Measurements from ENCODE around the gene GID8.

GID8 gene

GRCh38 chr20:62905536-62906117 is 32.3 kb upstream of the GID8 start:
- H3K36me3 ChIP-seq (ENCODE audit: control insufficient read depth, insufficient read depth, low read length): peaks cover 54% of the 10 kb centered on the region
- DNase-seq (ENCODE audit: extremely low read depth, insufficient read length): no peak
- H3K4me3 ChIP-seq (replicated peaks; ENCODE audit: low read depth, low read length): no peak overlapping the region
- H3K27me3 ChIP-seq (replicated peaks; ENCODE audit: control insufficient read depth, insufficient read depth, low read length): no peaks in the 10 kb centered on the region
- TF ChIP-seq, protein P1, sequence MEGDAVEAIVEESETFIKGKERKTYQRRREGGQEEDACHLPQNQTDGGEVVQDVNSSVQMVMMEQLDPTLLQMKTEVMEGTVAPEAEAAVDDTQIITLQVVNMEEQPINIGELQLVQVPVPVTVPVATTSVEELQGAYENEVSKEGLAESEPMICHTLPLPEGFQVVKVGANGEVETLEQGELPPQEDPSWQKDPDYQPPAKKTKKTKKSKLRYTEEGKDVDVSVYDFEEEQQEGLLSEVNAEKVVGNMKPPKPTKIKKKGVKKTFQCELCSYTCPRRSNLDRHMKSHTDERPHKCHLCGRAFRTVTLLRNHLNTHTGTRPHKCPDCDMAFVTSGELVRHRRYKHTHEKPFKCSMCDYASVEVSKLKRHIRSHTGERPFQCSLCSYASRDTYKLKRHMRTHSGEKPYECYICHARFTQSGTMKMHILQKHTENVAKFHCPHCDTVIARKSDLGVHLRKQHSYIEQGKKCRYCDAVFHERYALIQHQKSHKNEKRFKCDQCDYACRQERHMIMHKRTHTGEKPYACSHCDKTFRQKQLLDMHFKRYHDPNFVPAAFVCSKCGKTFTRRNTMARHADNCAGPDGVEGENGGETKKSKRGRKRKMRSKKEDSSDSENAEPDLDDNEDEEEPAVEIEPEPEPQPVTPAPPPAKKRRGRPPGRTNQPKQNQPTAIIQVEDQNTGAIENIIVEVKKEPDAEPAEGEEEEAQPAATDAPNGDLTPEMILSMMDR (IDR thresholded peaks at IDR 0.05; ENCODE audit: insufficient read depth, low read length, poor library complexity, severe bottlenecking): no peak

GRCh38 chr20:62906209-62906608 is 31.7 kb upstream of the GID8 start:
- TF ChIP-seq, protein P1 (IDR thresholded peaks at IDR 0.05; ENCODE audit: insufficient read depth, low read length, poor library complexity, severe bottlenecking): no peak
- H3K36me3 ChIP-seq (ENCODE audit: control insufficient read depth, insufficient read depth, low read length): peaks cover 58% of the 10 kb centered on the region
- DNase-seq (ENCODE audit: extremely low read depth, insufficient read length): no peak
- no peaks in the 10 kb centered on the region for H3K27me3 ChIP-seq (replicated peaks; ENCODE audit: control insufficient read depth, insufficient read depth, low read length)
- H3K4me3 ChIP-seq (replicated peaks; ENCODE audit: low read depth, low read length): no peak overlapping the region

DNA sequence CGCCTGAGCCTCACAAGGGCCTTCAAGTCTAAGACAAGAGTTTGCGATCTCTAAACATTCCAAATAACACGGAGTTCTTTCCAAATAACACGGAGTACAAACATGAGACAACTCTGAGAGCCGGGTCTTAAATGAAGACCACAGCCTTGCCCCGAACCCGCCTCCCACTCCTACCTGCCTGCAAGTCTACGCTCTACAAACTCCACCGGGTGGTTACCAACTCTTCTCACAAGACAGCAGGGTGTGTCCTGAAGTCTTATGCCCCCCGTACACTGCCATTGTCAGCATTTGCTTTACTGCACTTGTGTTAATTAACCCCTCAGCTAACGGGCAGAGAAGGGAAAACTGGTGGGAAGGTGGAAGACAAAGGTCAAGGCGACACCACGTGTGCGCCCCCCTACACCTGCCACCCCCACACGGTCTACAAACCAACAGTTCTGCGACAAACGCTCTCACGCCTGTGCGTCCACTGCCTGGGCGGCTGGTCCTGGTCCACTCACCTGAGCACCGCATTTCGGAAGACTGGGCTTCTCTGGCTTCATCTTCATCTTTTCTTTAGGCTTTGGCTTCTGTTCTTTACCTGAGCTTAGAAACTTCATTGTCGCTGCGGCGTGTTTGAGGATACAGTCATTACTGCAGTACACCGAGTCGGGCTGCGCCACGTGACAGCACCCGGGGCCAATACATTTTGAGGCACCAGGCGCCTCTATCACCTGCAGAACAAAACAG is 31.1 kb upstream of the GID8 start:
- TF ChIP-seq, protein P1 (IDR thresholded peaks at IDR 0.05; ENCODE audit: insufficient read depth, low read length, poor library complexity, severe bottlenecking): no peak
- no peak overlapping the region for H3K4me3 ChIP-seq (replicated peaks; ENCODE audit: low read depth, low read length)
- no peaks in the 10 kb centered on the region for H3K27me3 ChIP-seq (replicated peaks; ENCODE audit: control insufficient read depth, insufficient read depth, low read length)
- no peak for DNase-seq (ENCODE audit: extremely low read depth, insufficient read length)
- peaks cover 61% of the 10 kb centered on the region for H3K36me3 ChIP-seq (ENCODE audit: control insufficient read depth, insufficient read depth, low read length)

GRCh38 chr20:62907384-62908317 is 30.3 kb upstream of the GID8 start:
- peaks cover 62% of the 10 kb centered on the region for H3K36me3 ChIP-seq (ENCODE audit: control insufficient read depth, insufficient read depth, low read length)
- H3K4me3 ChIP-seq (replicated peaks; ENCODE audit: low read depth, low read length): no peak overlapping the region
- no peaks in the 10 kb centered on the region for H3K27me3 ChIP-seq (replicated peaks; ENCODE audit: control insufficient read depth, insufficient read depth, low read length)
- DNase-seq (ENCODE audit: extremely low read depth, insufficient read length): no peak
- TF ChIP-seq, protein P1 (IDR thresholded peaks at IDR 0.05; ENCODE audit: insufficient read depth, low read length, poor library complexity, severe bottlenecking): peak; percentile 60

DNA sequence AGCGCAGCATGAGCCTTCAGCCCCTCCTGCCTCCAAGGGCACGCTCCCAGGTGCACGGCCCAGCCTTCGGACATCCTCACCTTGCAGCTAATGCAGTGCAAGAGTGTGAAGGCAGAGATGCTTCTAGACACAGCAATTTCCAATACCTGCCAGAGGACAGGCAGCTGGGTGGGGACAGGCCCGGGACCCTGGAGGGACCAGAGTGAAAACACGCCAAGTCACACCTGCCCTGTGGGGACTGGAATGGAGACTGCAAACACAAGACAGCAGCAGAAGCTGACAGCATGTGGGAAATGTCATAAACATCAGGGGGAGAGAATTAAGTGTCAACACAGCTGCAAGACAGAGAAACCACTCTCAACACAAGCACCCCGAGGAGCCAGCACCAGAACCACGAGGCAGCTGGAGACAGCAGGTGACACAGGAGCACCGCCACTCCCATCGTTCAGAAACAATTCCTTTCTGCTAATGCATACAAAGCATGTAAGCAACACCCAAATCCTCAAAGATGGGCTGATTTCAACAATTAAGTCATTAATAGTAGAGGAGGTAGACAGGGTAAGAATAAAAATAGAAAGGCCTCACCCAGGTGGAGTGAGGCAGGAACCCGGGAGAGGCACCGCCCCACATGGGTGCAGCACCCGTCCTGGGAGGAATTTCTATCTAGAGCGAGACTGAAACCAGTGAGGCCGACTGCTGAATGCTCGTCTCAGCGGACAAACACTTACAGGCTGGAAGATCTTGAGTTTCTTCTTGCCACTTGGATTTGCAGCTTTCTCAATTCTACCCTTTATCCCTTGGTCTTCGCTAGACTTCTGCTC is 28.8 kb upstream of the GID8 start:
- H3K27me3 ChIP-seq (replicated peaks; ENCODE audit: control insufficient read depth, insufficient read depth, low read length): no peaks in the 10 kb centered on the region
- TF ChIP-seq, protein P1 (IDR thresholded peaks at IDR 0.05; ENCODE audit: insufficient read depth, low read length, poor library complexity, severe bottlenecking): no peak
- H3K4me3 ChIP-seq (replicated peaks; ENCODE audit: low read depth, low read length): no peak overlapping the region
- no peak for DNase-seq (ENCODE audit: extremely low read depth, insufficient read length)
- H3K36me3 ChIP-seq (ENCODE audit: control insufficient read depth, insufficient read depth, low read length): peaks cover 59% of the 10 kb centered on the region
